ENCODE measurements around the gene TRMT61B. TPM values are rescaled to one million over a fixed set of nuclear protein-coding genes. Genes with fewer than 3 reads are reported as not detected.

The TRMT61B gene
- total and polyA plus RNA-seq, 2 of the 13 experiments (the other 11 are each of a cell fraction or from before 2014, with no cell fraction given) = 19.7 to 23.5 TPM

DNA sequence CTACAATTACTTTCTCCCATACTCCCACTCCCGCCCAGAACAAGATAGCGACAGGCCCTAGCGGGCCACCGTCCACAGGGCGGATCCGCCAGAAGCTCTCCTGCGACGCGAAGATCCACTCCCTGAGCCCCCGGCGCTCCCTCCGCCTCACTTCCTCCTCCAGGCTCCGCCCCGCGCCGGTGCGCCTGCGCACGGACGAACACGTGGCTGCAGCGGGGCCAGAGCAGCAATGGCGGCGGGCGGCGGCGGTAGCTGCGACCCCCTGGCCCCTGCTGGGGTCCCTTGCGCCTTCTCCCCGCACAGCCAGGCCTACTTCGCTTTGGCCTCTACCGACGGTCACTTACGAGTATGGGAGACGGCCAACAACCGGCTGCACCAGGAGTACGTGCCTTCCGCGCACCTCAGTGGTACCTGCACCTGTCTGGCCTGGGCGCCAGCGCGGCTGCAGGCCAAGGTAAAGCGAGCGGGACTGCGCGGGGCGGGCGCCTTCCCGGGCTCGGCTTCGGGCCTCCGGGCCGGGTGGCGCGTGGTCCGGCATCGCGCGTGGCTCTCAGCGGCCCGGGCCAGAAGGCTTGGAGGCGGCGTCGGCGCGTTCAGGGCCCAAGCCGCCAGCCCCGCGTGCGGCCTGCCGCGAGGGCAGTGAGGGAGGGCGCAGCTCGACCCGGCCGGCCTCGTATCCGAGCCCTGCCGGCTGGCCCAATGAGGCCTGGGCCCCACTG lies 24.5 kb upstream of the TRMT61B start, which contains the start of gene WDR43 (continued):
- TF ChIP-seq ZNF562 (CRISPR knock-in tag; IDR thresholded peaks at IDR 0.05; ENCODE audit: borderline replicate concordance) (no peak), ZNF547 (CRISPR knock-in tag; IDR thresholded peaks at IDR 0.05) (peak; percentile 94; the same call in 1 of the 2 replicates), IRX3 (CRISPR knock-in tag; IDR thresholded peaks at IDR 0.05; ENCODE audit: borderline replicate concordance, low read depth) (peak; percentile 78; the same call in 1 of the 2 replicates), CCAR2 (optimal IDR thresholded peaks at IDR 0.05; ENCODE audit: low read depth, low read length) (peak; percentile 41), NR1H2 (CRISPR knock-in tag; IDR thresholded peaks at IDR 0.05; ENCODE audit: borderline replicate concordance, low read depth) (peak; percentile 85), ARID2 (CRISPR knock-in tag; IDR thresholded peaks at IDR 0.05; ENCODE audit: borderline replicate concordance) (peak; percentile 73; the same call in 1 of the 2 replicates), ZNF879 (CRISPR knock-in tag; IDR thresholded peaks at IDR 0.05) (peak; percentile 66; the same call in 1 of the 2 replicates), PAWR (CRISPR knock-in tag; IDR thresholded peaks at IDR 0.05; ENCODE audit: borderline replicate concordance) (no peak), U2AF1 (optimal IDR thresholded peaks at IDR 0.05; ENCODE audit: low read depth, low read length) (no peak), POLR2AphosphoS2 (IDR thresholded peaks at IDR 0.05; ENCODE audit: low read depth, low read length) (no peak), MXI1 (IDR thresholded peaks at IDR 0.05; ENCODE audit: borderline replicate concordance, low read depth, low read length) (peak; percentile 100), ZNF44 (CRISPR knock-in tag; IDR thresholded peaks at IDR 0.05) (peak; percentile 90), ZBTB7A (CRISPR knock-in tag; IDR thresholded peaks at IDR 0.05) (peak; percentile 98), NR2F1 (CRISPR knock-in tag; IDR thresholded peaks at IDR 0.05) (0 out of 4 replicates have a peak, but pooled peaks of 1 of the 2 experiments have one; percentile 12), ZNF598 (CRISPR knock-in tag; IDR thresholded peaks at IDR 0.05; ENCODE audit: borderline replicate concordance) (peak; percentile 81; the same call in 1 of the 2 replicates), ZNF138 (CRISPR knock-in tag; IDR thresholded peaks at IDR 0.05; ENCODE audit: low read depth) (peak; percentile 84; the same call in 1 of the 2 replicates), MLLT10 (CRISPR knock-in tag; IDR thresholded peaks at IDR 0.05) (no peak), ISL2 (CRISPR knock-in tag; IDR thresholded peaks at IDR 0.05) (peak; percentile 46; the same call in 1 of the 2 replicates), MTA3 (CRISPR knock-in tag; IDR thresholded peaks at IDR 0.05) (no peak), ZNF24 (IDR thresholded peaks at IDR 0.05) (no peak), ZNF333 (CRISPR knock-in tag; IDR thresholded peaks at IDR 0.05; ENCODE audit: borderline replicate concordance) (no peak), ZNF7 (CRISPR knock-in tag; IDR thresholded peaks at IDR 0.05) (no peak), SOX6 (IDR thresholded peaks at IDR 0.05) (no peak), SOX6 (CRISPR knock-in tag; IDR thresholded peaks at IDR 0.05) (peak; percentile 77), TBP (CRISPR knock-in tag; IDR thresholded peaks at IDR 0.05) (no peak), ZNF713 (CRISPR knock-in tag; IDR thresholded peaks at IDR 0.05) (peak; percentile 98; the same call in 1 of the 2 replicates)
- TF ChIP-seq, protein P1, sequence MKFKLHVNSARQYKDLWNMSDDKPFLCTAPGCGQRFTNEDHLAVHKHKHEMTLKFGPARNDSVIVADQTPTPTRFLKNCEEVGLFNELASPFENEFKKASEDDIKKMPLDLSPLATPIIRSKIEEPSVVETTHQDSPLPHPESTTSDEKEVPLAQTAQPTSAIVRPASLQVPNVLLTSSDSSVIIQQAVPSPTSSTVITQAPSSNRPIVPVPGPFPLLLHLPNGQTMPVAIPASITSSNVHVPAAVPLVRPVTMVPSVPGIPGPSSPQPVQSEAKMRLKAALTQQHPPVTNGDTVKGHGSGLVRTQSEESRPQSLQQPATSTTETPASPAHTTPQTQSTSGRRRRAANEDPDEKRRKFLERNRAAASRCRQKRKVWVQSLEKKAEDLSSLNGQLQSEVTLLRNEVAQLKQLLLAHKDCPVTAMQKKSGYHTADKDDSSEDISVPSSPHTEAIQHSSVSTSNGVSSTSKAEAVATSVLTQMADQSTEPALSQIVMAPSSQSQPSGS (CRISPR knock-in tag; IDR thresholded peaks at IDR 0.05) = peak; percentile 54; the same call in 1 of the 2 replicates
- TF ChIP-seq, protein P2, sequence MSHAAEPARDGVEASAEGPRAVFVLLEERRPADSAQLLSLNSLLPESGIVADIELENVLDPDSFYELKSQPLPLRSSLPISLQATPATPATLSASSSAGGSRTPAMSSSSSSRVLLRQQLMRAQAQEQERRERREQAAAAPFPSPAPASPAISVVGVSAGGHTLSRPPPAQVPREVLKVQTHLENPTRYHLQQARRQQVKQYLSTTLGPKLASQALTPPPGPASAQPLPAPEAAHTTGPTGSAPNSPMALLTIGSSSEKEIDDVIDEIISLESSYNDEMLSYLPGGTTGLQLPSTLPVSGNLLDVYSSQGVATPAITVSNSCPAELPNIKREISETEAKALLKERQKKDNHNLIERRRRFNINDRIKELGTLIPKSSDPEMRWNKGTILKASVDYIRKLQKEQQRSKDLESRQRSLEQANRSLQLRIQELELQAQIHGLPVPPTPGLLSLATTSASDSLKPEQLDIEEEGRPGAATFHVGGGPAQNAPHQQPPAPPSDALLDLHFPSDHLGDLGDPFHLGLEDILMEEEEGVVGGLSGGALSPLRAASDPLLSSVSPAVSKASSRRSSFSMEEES (CRISPR knock-in tag; IDR thresholded peaks at IDR 0.05) = peak; percentile 77
- TF ChIP-seq, protein P3, sequence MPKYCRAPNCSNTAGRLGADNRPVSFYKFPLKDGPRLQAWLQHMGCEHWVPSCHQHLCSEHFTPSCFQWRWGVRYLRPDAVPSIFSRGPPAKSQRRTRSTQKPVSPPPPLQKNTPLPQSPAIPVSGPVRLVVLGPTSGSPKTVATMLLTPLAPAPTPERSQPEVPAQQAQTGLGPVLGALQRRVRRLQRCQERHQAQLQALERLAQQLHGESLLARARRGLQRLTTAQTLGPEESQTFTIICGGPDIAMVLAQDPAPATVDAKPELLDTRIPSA (CRISPR knock-in tag; IDR thresholded peaks at IDR 0.05; ENCODE audit: borderline replicate concordance) = no peak; the same call in 1 of the 2 replicates
